ENCODE measurements around the gene PCSK4.

DNA sequence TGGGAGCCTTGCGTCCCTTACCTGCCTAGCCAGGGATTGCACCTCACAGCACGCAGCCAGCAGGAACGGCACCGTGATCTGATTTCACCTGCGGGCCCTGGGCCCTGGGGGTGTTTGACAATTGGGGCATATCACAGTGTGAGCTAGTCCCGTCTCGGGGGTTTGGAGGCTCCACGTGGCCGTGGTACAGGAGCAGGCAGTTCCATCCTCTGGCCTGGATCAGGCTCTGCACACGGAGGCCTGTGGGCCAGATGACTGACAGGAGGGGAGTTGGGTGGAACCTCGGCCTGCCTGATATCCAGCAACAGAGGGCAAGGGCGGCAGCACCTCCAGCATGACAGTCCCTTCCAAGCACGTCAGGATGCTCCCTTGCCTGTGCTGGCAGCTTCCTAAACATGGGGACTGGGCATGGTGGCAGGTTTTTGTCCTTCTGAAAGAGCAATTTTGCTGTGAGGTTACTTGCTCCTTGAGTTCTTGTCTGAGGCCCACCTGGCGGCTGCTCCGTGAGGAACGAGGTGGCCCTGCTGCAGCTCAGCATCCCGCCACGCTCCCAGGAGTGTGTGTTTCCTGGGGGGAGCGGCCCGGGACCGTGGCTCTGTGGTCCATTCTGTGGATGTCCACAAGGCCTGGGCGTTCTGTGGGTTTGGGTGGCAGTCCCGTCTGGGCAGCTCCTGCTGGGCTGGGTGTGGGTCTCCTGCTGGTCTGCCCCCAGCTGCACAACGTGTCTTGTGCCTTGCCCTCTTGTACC is 58.2 kb downstream of the PCSK4 start:
- TF ChIP-seq, protein P1, sequence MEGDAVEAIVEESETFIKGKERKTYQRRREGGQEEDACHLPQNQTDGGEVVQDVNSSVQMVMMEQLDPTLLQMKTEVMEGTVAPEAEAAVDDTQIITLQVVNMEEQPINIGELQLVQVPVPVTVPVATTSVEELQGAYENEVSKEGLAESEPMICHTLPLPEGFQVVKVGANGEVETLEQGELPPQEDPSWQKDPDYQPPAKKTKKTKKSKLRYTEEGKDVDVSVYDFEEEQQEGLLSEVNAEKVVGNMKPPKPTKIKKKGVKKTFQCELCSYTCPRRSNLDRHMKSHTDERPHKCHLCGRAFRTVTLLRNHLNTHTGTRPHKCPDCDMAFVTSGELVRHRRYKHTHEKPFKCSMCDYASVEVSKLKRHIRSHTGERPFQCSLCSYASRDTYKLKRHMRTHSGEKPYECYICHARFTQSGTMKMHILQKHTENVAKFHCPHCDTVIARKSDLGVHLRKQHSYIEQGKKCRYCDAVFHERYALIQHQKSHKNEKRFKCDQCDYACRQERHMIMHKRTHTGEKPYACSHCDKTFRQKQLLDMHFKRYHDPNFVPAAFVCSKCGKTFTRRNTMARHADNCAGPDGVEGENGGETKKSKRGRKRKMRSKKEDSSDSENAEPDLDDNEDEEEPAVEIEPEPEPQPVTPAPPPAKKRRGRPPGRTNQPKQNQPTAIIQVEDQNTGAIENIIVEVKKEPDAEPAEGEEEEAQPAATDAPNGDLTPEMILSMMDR (IDR thresholded peaks at IDR 0.05; ENCODE audit: insufficient read depth, low read length, poor library complexity, severe bottlenecking), result no peak
- TF ChIP-seq EZH2phosphoT487 (conservative IDR thresholded peaks at IDR 0.05; ENCODE audit: low read length), result no peak

Measured in SU-DHL-6 (cell line).